Naive thymus-derived CD4-positive, alpha-beta T cell (primary cell): Measurements from ENCODE around the gene ZCCHC9. TPM values are rescaled to one million over a fixed set of nuclear protein-coding genes. Genes with fewer than 3 reads are reported as not detected.

Experiments used
- ATAC-seq: fragments of 150-1000 bp; cut with Tn5 transposase; 2 replicates; pipeline ENCODE4 v1.10.0; 2021; ENCODE audit warnings: mild to moderate bottlenecking, moderate library complexity
- CTCF ChIA-PET: fragments of 350-600 bp; sonication (Branson Sonifier 250); formaldehyde crosslinking; loops from one replicate; lab custom pipeline; 2021; ENCODE audit warnings: antibody characterized with exemption; lab: Charles Lee
- POLR2A ChIA-PET: fragments of 350-600 bp; sonication (Branson Sonifier 250); formaldehyde crosslinking; loops from one replicate; lab custom pipeline; 2021; ENCODE audit warnings: antibody characterized with exemption, inconsistent platforms; lab: Charles Lee
- DNase-seq, 9 donors: peaks; one replicate each; pipeline versions ENCODE4 v3.0.0 to v3.0.0-alpha.2; 2020 to 2022; ENCODE audit warnings: mixed read lengths in 1 of 9
- H3K27ac ChIP-seq: one replicate; pipeline ENCODE4 v1.7.0; 2013; ENCODE audit warnings: mild to moderate bottlenecking, low read depth, low read length, moderate library complexity
- H3K27me3 ChIP-seq, 2 donors: one replicate each; pipeline ENCODE4 v1.7.0; 2013; ENCODE audit warnings: low read length in 2 of 2, mild to moderate bottlenecking in 2 of 2, moderate library complexity in 2 of 2; ENCODE audit not compliant: control insufficient read depth in 2 of 2, insufficient read depth in 2 of 2
- H3K36me3 ChIP-seq, 3 experiments: 1 replicate in 2 of 3; 2 replicates in 1 of 3; pipeline ENCODE4 v1.7.0; 2013; ENCODE audit warnings: low read length in 3 of 3, mild to moderate bottlenecking in 3 of 3, moderate library complexity in 1 of 3; ENCODE audit not compliant: insufficient read depth in 3 of 3, control insufficient read depth in 2 of 3
- H3K4me1 ChIP-seq, 2 donors: one replicate each; pipeline ENCODE4 v1.7.0; 2013; ENCODE audit warnings: low read length in 2 of 2, mild to moderate bottlenecking in 2 of 2, moderate library complexity in 1 of 2; ENCODE audit not compliant: control insufficient read depth in 2 of 2, insufficient read depth in 2 of 2
- H3K4me3 ChIP-seq: 2 replicates; pipeline ENCODE4 v1.7.0; 2013; ENCODE audit warnings: mild to moderate bottlenecking, low read length
- H3K9me3 ChIP-seq, 3 experiments: 1 replicate in 2 of 3; 2 replicates in 1 of 3; pipeline ENCODE4 v1.7.0; 2013; ENCODE audit warnings: low read length in 3 of 3; ENCODE audit not compliant: control insufficient read depth in 2 of 3
- H3K27ac Mint-ChIP-seq, 9 donors: one replicate each; pipeline ENCODE4 v1.8.0; 2020 to 2022; ENCODE audit warnings: mixed read lengths in 9 of 9, mild to moderate bottlenecking in 8 of 9, moderate library complexity in 5 of 9, inconsistent platforms in 2 of 9
- H3K27me3 Mint-ChIP-seq, 5 donors: one replicate each; pipeline ENCODE4 v1.8.0; 2021 to 2022; ENCODE audit warnings: mixed read lengths in 5 of 5, mild to moderate bottlenecking in 1 of 5
- H3K36me3 Mint-ChIP-seq, 5 donors: one replicate each; pipeline ENCODE4 v1.8.0; 2020 to 2022; ENCODE audit warnings: mixed read lengths in 5 of 5, mild to moderate bottlenecking in 3 of 5, inconsistent platforms in 1 of 5
- H3K4me1 Mint-ChIP-seq, 7 donors: one replicate each; pipeline ENCODE4 v1.8.0; 2020 to 2022; ENCODE audit warnings: mixed read lengths in 7 of 7, mild to moderate bottlenecking in 3 of 7, inconsistent platforms in 1 of 7
- H3K4me3 Mint-ChIP-seq, 10 donors: one replicate each; pipeline ENCODE4 v1.8.0; 2020 to 2022; ENCODE audit warnings: mild to moderate bottlenecking in 10 of 10, mixed read lengths in 10 of 10, moderate library complexity in 6 of 10, inconsistent platforms in 2 of 10
- H3K9me3 Mint-ChIP-seq, 11 donors: one replicate each; pipeline ENCODE4 v1.8.0; 2020 to 2022; ENCODE audit warnings: mixed read lengths in 11 of 11, mild to moderate bottlenecking in 4 of 11, inconsistent platforms in 1 of 11, moderate library complexity in 1 of 11
- intact Hi-C, 2 donors: fragments of 100-400 bp; cut with micrococcal nuclease; formaldehyde crosslinking; loops; one replicate each; pipeline ENCODE4 v1.15.1; 2023
- polyA plus RNA-seq, 2 donors: library from polyadenylated mRNA; unstranded; fragments of 300-500 nt; fragmentation: Illumina TruSeq; gene quantifications; one replicate each; pipeline ENCODE4 v1.2.3, GENCODE V29; 2021
- total RNA-seq, 6 experiments: library from RNA in 5 of 6; stranded (reverse) in 5 of 6; gene quantifications; 1 replicate in 5 of 6; 2 replicates in 1 of 6; pipeline ENCODE4 v1.2.3 and lab custom pipeline; 2021 to 2026

The ZCCHC9 gene
- total and polyA plus RNA-seq, 7 experiments from 2014 or later: 15.5 to 35.1 (median 21.2) TPM

GRCh38 chr5:81300921-81301270 lies 491 bp upstream of the ZCCHC9 start:
- Mint-ChIP-seq H3K4me3 (peak overlapping the region; percentile 91 to 99 (median 96)), H3K9me3 (peaks cover 0 to 3% (median 0%) of the 10 kb centered on the region in 11 donors), H3K27me3 (no peaks in the 10 kb centered on the region), H3K36me3 (peaks cover 4 to 10% (median 9%) of the 10 kb centered on the region in 5 donors), H3K27ac (peak overlapping the region; percentile 92 to 99 (median 98)), H3K4me1 (peaks cover 36 to 68% (median 55%) of the 10 kb centered on the region in 7 donors)
- ChIA-PET CTCF (interaction anchor here (1.5 kb wide), 2 partner anchors 9 to 612 kb away, joined by 3 to 5 read pairs; no protein-coding TSS in a partner anchor), POLR2A (interaction anchor here (0.8 to 1.0 kb wide), 2 partner anchors 20 to 52 kb away, joined by 3 read pairs; no protein-coding TSS in a partner anchor)
- intact Hi-C loops: loop anchor here (1.0 to 10.0 kb wide), 22 partner anchors 234 to 1789 kb away; partner anchors contain the start of genes DHFR (in 2 of the 2), HOMER1 (in 2 of the 2), MSH3 (in 2 of the 2) and RPS23 (in 2 of the 2)
- ATAC-seq (no peak), DNase-seq (peak in 1 of 9 donors; percentile 2)
- Histone ChIP-seq H3K27ac (peak overlapping the region; percentile 96), H3K4me1 (peaks cover 14 to 21% of the 10 kb centered on the region in 2 donors), H3K4me3 (peak overlapping the region; percentile 75), H3K36me3 (peaks cover 0 to 6% (median 0%) of the 10 kb centered on the region in 3 experiments), H3K9me3 (no peaks in the 10 kb centered on the region), H3K27me3 (no peaks in the 10 kb centered on the region)

GRCh38 chr5:81302596-81302995 lies 1.2 kb downstream of the ZCCHC9 start:
- Histone ChIP-seq H3K9me3 (no peaks in the 10 kb centered on the region), H3K36me3 (peaks cover 0 to 6% (median 0%) of the 10 kb centered on the region in 3 experiments), H3K27me3 (no peaks in the 10 kb centered on the region), H3K4me1 (peaks cover 14 to 21% of the 10 kb centered on the region in 2 donors), H3K27ac (peak overlapping the region; percentile 96), H3K4me3 (peak overlapping the region; percentile 75)
- CTCF ChIA-PET: interaction anchor here (0.6 to 0.7 kb wide), 2 partner anchors 53 to 1512 kb away, joined by 4 read pairs; no protein-coding TSS in a partner anchor
- Mint-ChIP-seq H3K27ac (peak overlapping the region in 8 of 9 donors; percentile 92 to 99 (median 97)), H3K36me3 (peaks cover 4 to 10% (median 9%) of the 10 kb centered on the region in 5 donors), H3K9me3 (peaks cover 0 to 3% (median 0%) of the 10 kb centered on the region in 11 donors), H3K4me3 (peak overlapping the region; percentile 91 to 99 (median 96)), H3K27me3 (no peaks in the 10 kb centered on the region), H3K4me1 (peaks cover 34 to 74% (median 55%) of the 10 kb centered on the region in 7 donors)
- POLR2A ChIA-PET: interaction anchor here (0.7 to 1.4 kb wide), 3 partner anchors 648 to 1788 kb away, joined by 3 to 4 read pairs (median 3); partner anchors contain the start of genes HOMER1, MSH3 and RPS23
- no peak for DNase-seq
- no peak for ATAC-seq
- intact Hi-C loops: loop anchor here (5.0 to 10.0 kb wide), 8 partner anchors 232 to 1790 kb away; partner anchors contain the start of genes HOMER1 (in 2 of the 2) and MTX3 (in 1 of the 2)

GRCh38 chr5:81303563-81303962 lies 2.2 kb downstream of the ZCCHC9 start:
- DNase-seq (no peak), ATAC-seq (no peak)
- Histone ChIP-seq H3K9me3 (no peaks in the 10 kb centered on the region), H3K4me3 (no peak overlapping the region), H3K27ac (no peak overlapping the region), H3K4me1 (peaks cover 14 to 21% of the 10 kb centered on the region in 2 donors), H3K27me3 (no peaks in the 10 kb centered on the region), H3K36me3 (peaks cover 0 to 6% (median 0%) of the 10 kb centered on the region in 3 experiments)
- peaks cover 4 to 12% (median 6%) of the 10 kb centered on the region in 5 donors for H3K36me3 Mint-ChIP-seq
- peak overlapping the region in 9 of 10 donors; percentile 11 to 68 (median 54) for H3K4me3 Mint-ChIP-seq
- no peaks in the 10 kb centered on the region for H3K27me3 Mint-ChIP-seq
- POLR2A ChIA-PET: interaction anchor here (1.4 kb wide), 1 partner anchor 974 kb away, joined by 3 read pairs; the partner anchor contains the start of gene RPS23
- H3K9me3 Mint-ChIP-seq: peaks cover 0 to 3% (median 0%) of the 10 kb centered on the region in 11 donors
- H3K4me1 Mint-ChIP-seq: peaks cover 31 to 69% (median 52%) of the 10 kb centered on the region in 7 donors
- CTCF ChIA-PET: interaction anchor here (0.6 kb wide), 1 partner anchor 212 kb away, joined by 3 read pairs; no protein-coding TSS in a partner anchor
- intact Hi-C loops: loop anchor here (5.0 to 10.0 kb wide), 8 partner anchors 231 to 1791 kb away; partner anchors contain the start of genes HOMER1 (in 2 of the 2) and MTX3 (in 1 of the 2)
- H3K27ac Mint-ChIP-seq: peak overlapping the region in 2 of 9 donors; percentile 32 to 52

GRCh38 chr5:81305785-81306184 lies 4.4 kb downstream of the ZCCHC9 start:
- no peak for ATAC-seq
- H3K9me3 Mint-ChIP-seq: peaks cover 0 to 3% (median 0%) of the 10 kb centered on the region in 11 donors
- intact Hi-C loops: loop anchor here (10.0 kb wide), 4 partner anchors 229 to 1311 kb away; partner anchors contain the start of gene MTX3 (in 1 of the 2)
- peaks cover 0 to 20% (median 5%) of the 10 kb centered on the region in 3 experiments for H3K36me3 ChIP-seq
- no peaks in the 10 kb centered on the region for H3K27me3 Mint-ChIP-seq
- no peaks in the 10 kb centered on the region for H3K9me3 ChIP-seq
- no peak overlapping the region for H3K27ac ChIP-seq
- ChIA-PET CTCF (no interaction called here), POLR2A (no interaction called here)
- no peak for DNase-seq
- peaks cover 4 to 21% (median 11%) of the 10 kb centered on the region in 5 donors for H3K36me3 Mint-ChIP-seq
- H3K4me3 Mint-ChIP-seq: no peak overlapping the region
- peaks cover 17 to 47% (median 31%) of the 10 kb centered on the region in 7 donors for H3K4me1 Mint-ChIP-seq
- H3K4me3 ChIP-seq: no peak overlapping the region
- H3K27ac Mint-ChIP-seq: no peak overlapping the region
- H3K4me1 ChIP-seq: peaks cover 2 to 11% of the 10 kb centered on the region in 2 donors
- H3K27me3 ChIP-seq: no peaks in the 10 kb centered on the region

- Mint-ChIP-seq H3K9me3 (no peaks in the 10 kb centered on the region), H3K4me3 (no peak overlapping the region), H3K27ac (peak overlapping the region in 1 of 9 donors; percentile 41), H3K27me3 (no peaks in the 10 kb centered on the region), H3K4me1 (peaks cover 7 to 23% (median 15%) of the 10 kb centered on the region in 7 donors), H3K36me3 (peaks cover 12 to 43% (median 22%) of the 10 kb centered on the region in 5 donors)
- POLR2A ChIA-PET: no interaction called here
- Histone ChIP-seq H3K27ac (no peak overlapping the region), H3K36me3 (peaks cover 0 to 38% (median 9%) of the 10 kb centered on the region in 3 experiments), H3K4me1 (no peaks in the 10 kb centered on the region), H3K27me3 (no peaks in the 10 kb centered on the region), H3K4me3 (no peak overlapping the region), H3K9me3 (no peaks in the 10 kb centered on the region)
- ATAC-seq (no peak), DNase-seq (no peak)
- intact Hi-C loops: loop anchor here (10.0 kb wide), 4 partner anchors 226 to 1314 kb away; partner anchors contain the start of gene MTX3 (in 1 of the 2)
- CTCF ChIA-PET: no interaction called here
Observed at GRCh38 chr5:81308836-81309235, 7.4 kb downstream of the ZCCHC9 start.

GRCh38 chr5:81310402-81311063 lies 9.1 kb downstream of the ZCCHC9 start:
- Histone ChIP-seq H3K9me3 (no peaks in the 10 kb centered on the region), H3K4me1 (no peaks in the 10 kb centered on the region), H3K4me3 (no peak overlapping the region), H3K36me3 (peaks cover 0 to 41% (median 9%) of the 10 kb centered on the region in 3 experiments), H3K27ac (no peak overlapping the region), H3K27me3 (no peaks in the 10 kb centered on the region)
- Mint-ChIP-seq H3K4me3 (no peak overlapping the region), H3K4me1 (peaks cover 0 to 10% (median 3%) of the 10 kb centered on the region in 7 donors), H3K9me3 (no peaks in the 10 kb centered on the region), H3K27me3 (no peaks in the 10 kb centered on the region), H3K27ac (peak overlapping the region in 4 of 9 donors; percentile 6 to 54 (median 28)), H3K36me3 (peaks cover 6 to 50% (median 19%) of the 10 kb centered on the region in 5 donors)
- intact Hi-C loops: no loop called here
- ATAC-seq: no peak
- ChIA-PET POLR2A (no interaction called here), CTCF (interaction anchor here (2.0 kb wide), 1 partner anchor 10 kb away, joined by 5 read pairs; no protein-coding TSS in a partner anchor)
- no peak for DNase-seq
